Panc1 (cell line): ENCODE results near the gene DHRS7. TPM values are rescaled to one million over a fixed set of nuclear protein-coding genes. Genes with fewer than 3 reads are reported as not detected.

Experiments used
- ATAC-seq: fragments of 200-7000 bp; cut with Tn5 transposase; 2 replicates; pipeline ENCODE4 v1.9.1; 2020; ENCODE audit warnings: mild to moderate bottlenecking, moderate library complexity
- BruUV-seq: library from RNA; stranded (reverse); fragments of 400-500 nt; replicated peaks from 2 replicates; lab custom pipeline; 2021; lab: Mats Ljungman, UMichigan
- CTCF ChIA-PET: fragments of 300-600 bp; sonication (Branson Sonifier 250); formaldehyde crosslinking; loops from one replicate; lab custom pipeline; 2022; ENCODE audit warnings: antibody characterized with exemption; lab: Charles Lee
- POLR2A ChIA-PET: fragments of 300-600 bp; sonication (Branson Sonifier 250); formaldehyde crosslinking; loops from one replicate; lab custom pipeline; 2022; ENCODE audit warnings: antibody characterized with exemption; lab: Charles Lee
- DNase-seq: peaks from one replicate; pipeline ENCODE4 v3.0.0-alpha.2; 2010; ENCODE audit warnings: low read depth, low spot score
- H3K27ac ChIP-seq: 2 replicates; pipeline ENCODE4 v1.5.1; 2011; ENCODE audit warnings: mild to moderate bottlenecking, low read length, inconsistent platforms
- H3K27me3 ChIP-seq: fragments of 200-500 bp; sonication (Bioruptor generic); 2 replicates; pipeline ENCODE4 v1.6.0; 2014; ENCODE audit warnings: low read length, inconsistent platforms; ENCODE audit not compliant: control insufficient read depth, insufficient read depth
- H3K36me3 ChIP-seq: fragments of 200-500 bp; sonication (Bioruptor generic); 2 replicates; pipeline ENCODE4 v1.5.1; 2014; ENCODE audit warnings: inconsistent platforms, mild to moderate bottlenecking, low read length, moderate library complexity; ENCODE audit not compliant: control insufficient read depth, insufficient read depth
- H3K4me1 ChIP-seq: 2 replicates; pipeline ENCODE4 v1.5.1; 2011; ENCODE audit warnings: inconsistent platforms, mild to moderate bottlenecking, low read length, moderate library complexity; ENCODE audit not compliant: control insufficient read depth, insufficient read depth
- H3K4me3 ChIP-seq, 2 experiments: 2 replicates each; pipeline ENCODE4 v1.5.1; 2011 to 2012; ENCODE audit warnings: low read depth in 2 of 2, low read length in 2 of 2, mild to moderate bottlenecking in 2 of 2, inconsistent platforms in 1 of 2, moderate library complexity in 1 of 2
- H3K9me3 ChIP-seq: fragments of 200-500 bp; sonication (Bioruptor generic); 2 replicates; pipeline ENCODE4 v1.5.1; 2014; ENCODE audit warnings: low read depth, mild to moderate bottlenecking, inconsistent platforms, low read length, moderate library complexity; ENCODE audit not compliant: control insufficient read depth, insufficient read depth
- CTCF ChIP-seq: fragments of 450-650 bp; IDR thresholded peaks from 2 replicates; pipeline ENCODE4 v1.5.1; 2017; ENCODE audit warnings: mild to moderate bottlenecking
- POLR2AphosphoS5 ChIP-seq: IDR thresholded peaks from 2 replicates; pipeline ENCODE4 v1.6.1; 2012; ENCODE audit warnings: mild to moderate bottlenecking, low read depth, low read length, moderate library complexity
- REST ChIP-seq, 2 experiments: IDR thresholded peaks; 2 replicates each; pipeline ENCODE4 v1.6.1; 2011 to 2012; ENCODE audit warnings: low read depth in 2 of 2, control low read depth in 1 of 2, low read length in 1 of 2, mild to moderate bottlenecking in 1 of 2, moderate library complexity in 1 of 2; ENCODE audit not compliant: insufficient read depth in 1 of 2
- SIN3A ChIP-seq: IDR thresholded peaks from 2 replicates; pipeline ENCODE4 v1.6.1; 2012; ENCODE audit warnings: low read depth, mild to moderate bottlenecking, low read length, moderate library complexity, borderline replicate concordance; ENCODE audit not compliant: insufficient read depth
- TCF7L2 ChIP-seq: IDR thresholded peaks from 2 replicates; pipeline ENCODE4 v1.6.1; 2011; ENCODE audit warnings: mild to moderate bottlenecking, low read depth, low read length, inconsistent platforms
- in situ Hi-C: cut with HindIII; loops from 2 replicates; pipeline ENCODE4 v1.10.0; 2016; ENCODE audit warnings: low sequenced_read_pairs, low pct_unique_long_range_greater_than_20kb
- intact Hi-C: fragments of 100-400 bp; cut with micrococcal nuclease; formaldehyde crosslinking; loops from one replicate; pipeline ENCODE4 v1.10.0; 2022; ENCODE audit not compliant: unreplicated experiment
- total RNA-seq: library from RNA; stranded (reverse); gene quantifications from one replicate; pipeline ENCODE4 v1.2.1, GENCODE V29; 2021; ENCODE audit not compliant: unreplicated experiment

DHRS7 gene
- total RNA-seq, 1 experiment from 2014 or later = 34.5 TPM

GRCh38 chr14:60184146-60184904 is 19.1 kb upstream of the DHRS7 start:
- no peaks in the 10 kb centered on the region for H3K9me3 ChIP-seq
- H3K4me1 ChIP-seq = no peaks in the 10 kb centered on the region
- no peak for ATAC-seq
- BruUV-seq = no TSS peak
- no peak for DNase-seq
- no peaks in the 10 kb centered on the region for H3K27me3 ChIP-seq
- H3K4me3 ChIP-seq = peak overlapping the region; percentile 8 to 21; a peak in 2 of 4 replicates
- no peaks in the 10 kb centered on the region for H3K36me3 ChIP-seq
- TF ChIP-seq CTCF (peak; percentile 60; the same call in 1 of the 2 replicates), TCF7L2 (no peak)
- ChIA-PET CTCF (interaction anchor here (0.6 kb wide), 1 partner anchor 175 kb away, joined by 3 read pairs; no protein-coding TSS in a partner anchor), POLR2A (interaction anchor here (0.6 kb wide), 1 partner anchor 65 kb away, joined by 3 read pairs; the partner anchor contains the start of gene PPM1A)
- no peak overlapping the region for H3K27ac ChIP-seq
- intact Hi-C loops = loop anchor here (1.0 to 10.0 kb wide), 3 partner anchors 120 to 219 kb away; no protein-coding TSS in a partner anchor
- in situ Hi-C loops = no loop called here

- Histone ChIP-seq H3K4me3 (peak overlapping the region in 1 of 2 experiments; percentile 21; a peak in 1 of 4 replicates), H3K27me3 (no peaks in the 10 kb centered on the region), H3K27ac (no peak overlapping the region), H3K36me3 (no peaks in the 10 kb centered on the region), H3K9me3 (no peaks in the 10 kb centered on the region), H3K4me1 (no peaks in the 10 kb centered on the region)
- intact Hi-C loops = loop anchor here (1.0 to 10.0 kb wide), 3 partner anchors 119 to 218 kb away; no protein-coding TSS in a partner anchor
- DNase-seq (no peak), ATAC-seq (no peak)
- no TSS peak for BruUV-seq
- no peak for TF ChIP-seq CTCF
- no peak for TF ChIP-seq REST (IDR thresholded peaks at IDR 0.05; ENCODE audit: insufficient read depth in 1 of 2, low read depth in 2 of 2, low read length in 1 of 2)
- no peak for TF ChIP-seq SIN3A
- no peak for TF ChIP-seq POLR2AphosphoS5
- no peak for TF ChIP-seq TCF7L2
- POLR2A ChIA-PET = no interaction called here
- CTCF ChIA-PET = interaction anchor here (0.6 kb wide), 1 partner anchor 174 kb away, joined by 3 read pairs; no protein-coding TSS in a partner anchor
- in situ Hi-C loops = no loop called here
Measured at GRCh38 chr14:60183741-60184140, 18.5 kb upstream of the DHRS7 start.
